Stimulated activated CD4-positive, alpha-beta T cell treated with anti-CD3 and anti-CD28 coated beads, Interleukin-2, amount 100 ng/mL, for 4 hours (primary cell): ENCODE data around the gene MYO5A.

Source experiments
- DNase-seq: peaks from one replicate; pipeline ENCODE4 v3.0.0-alpha.2; 2020; ENCODE audit warnings: low read depth

MYO5A gene

DNA sequence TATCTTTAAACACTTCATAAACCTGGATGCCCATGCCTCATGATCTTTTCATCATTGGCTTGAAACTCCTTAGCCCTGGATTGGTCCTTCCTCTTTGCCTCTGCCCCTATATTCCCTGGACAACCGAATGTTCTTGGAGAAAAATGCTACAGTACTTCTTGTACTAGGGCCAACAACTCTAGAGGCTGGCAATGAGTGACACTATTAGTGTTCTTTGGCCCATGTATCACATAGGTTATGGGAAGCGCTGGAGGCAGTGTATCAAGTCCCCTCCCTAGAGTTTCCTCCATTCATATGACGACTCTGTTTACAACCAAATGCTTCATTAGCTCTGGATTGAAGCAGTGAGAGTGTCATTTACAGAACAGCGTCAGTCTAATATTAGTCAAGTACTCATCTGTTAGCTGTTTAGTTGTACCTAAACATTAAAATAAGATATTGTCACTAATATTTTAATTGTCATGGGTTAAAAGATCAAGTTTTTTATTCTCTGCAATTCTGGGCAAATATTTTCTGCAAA is 166.6 kb downstream of the MYO5A start:
- no peak for DNase-seq

DNA sequence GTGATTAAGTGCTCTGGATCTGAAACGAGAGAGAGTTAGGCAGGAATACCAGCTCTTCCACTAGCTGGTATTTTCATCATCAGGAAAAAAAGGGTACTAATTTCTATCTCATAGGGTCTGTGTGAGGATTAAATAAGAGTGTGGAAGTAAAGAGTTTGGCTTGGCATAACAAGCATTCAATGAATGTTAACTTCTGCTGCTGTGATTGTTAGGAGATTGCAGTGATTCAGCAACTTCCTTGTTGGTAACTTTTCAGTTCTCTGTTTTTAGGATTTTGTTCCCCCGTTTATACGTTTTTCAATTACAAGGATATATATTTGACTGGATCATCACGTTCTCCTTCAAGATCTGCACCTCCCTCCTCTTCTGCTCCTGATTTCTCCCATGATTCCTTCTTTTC is 167.2 kb downstream of the MYO5A start:
- no peak for DNase-seq

DNA sequence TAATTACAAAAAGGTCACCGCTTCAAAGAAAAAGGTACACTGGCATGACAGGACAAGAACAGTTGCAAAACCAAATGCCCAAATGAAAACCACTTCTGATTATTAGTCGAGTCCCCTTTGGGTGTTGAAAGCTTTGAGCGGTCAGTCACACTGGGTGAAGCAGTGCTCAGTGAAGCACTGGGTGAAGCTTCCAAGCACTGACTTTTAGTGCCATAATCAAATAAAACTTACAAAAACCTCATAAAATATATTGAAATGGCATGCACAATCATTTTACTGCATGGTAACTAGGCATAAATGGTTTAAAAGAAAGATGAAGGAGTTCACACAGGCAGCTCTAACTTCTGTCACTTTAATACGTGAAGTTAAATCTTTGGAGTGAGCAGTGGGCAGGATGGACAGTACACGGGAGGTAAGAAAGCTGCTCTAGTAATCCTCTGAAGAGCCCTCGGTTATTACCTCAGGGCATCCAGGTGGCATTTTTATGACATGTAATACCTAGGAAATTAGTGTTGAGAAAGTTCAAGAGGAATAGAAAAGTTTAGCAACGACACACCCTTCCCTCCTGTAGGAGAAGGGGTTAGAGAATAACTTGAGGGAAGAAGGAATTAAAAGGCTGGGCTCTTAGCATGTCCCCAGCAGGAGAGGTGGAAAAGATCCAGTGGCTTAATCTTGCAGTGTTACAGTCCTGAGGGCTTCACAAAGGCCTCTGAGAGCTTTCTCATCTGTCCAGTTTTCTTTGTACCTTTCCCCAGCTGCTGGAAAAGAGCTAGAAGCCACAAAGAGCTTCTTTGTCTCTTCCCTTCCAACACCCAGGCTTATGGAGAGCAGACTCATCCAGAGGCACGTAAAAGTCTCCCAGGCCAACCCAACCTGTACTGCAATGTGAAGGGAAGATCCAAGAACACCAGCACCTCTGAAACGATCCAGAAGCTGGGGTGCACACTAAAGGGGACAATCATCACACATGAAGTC is 168.2 kb downstream of the MYO5A start:
- no peak for DNase-seq

DNA sequence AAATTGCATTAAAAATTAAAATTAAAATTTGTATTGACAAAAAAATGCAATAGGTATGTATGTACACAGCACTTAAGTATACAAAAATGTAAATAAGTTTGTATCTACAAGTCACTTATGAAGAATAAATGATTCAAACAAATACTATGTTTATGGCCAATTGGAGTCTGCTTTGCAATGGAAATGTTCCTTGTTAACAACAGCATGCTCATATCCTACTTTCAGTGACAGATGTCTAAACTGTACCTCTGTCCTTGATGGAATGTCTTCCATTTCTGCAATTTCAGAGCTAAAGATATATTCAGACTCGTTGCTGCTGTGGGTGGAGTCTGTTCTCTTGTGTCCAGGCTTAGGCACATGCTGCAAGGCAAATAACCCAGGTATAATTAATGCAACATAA is 169.0 kb downstream of the MYO5A start:
- no peak for DNase-seq

DNA sequence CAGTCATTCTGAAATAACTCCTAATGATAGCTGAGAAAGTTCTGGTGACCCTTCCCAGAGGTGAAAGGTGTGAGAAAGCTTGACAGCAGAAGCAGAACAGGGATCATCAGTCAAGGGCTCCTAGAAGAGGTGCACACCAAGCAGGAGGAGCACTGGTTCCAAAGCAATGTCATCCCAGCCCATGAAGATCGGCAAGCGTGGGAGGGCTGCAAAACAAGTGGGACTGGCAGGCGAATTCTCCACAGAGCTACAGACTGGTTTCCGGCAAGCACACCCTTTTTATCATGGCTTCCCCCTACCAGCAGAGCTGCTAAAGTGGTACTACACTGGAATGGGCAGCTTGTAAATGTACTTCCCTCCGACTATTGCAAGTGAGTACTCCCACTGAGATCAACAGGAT is 170.7 kb downstream of the MYO5A start:
- DNase-seq, result no peak

DNA sequence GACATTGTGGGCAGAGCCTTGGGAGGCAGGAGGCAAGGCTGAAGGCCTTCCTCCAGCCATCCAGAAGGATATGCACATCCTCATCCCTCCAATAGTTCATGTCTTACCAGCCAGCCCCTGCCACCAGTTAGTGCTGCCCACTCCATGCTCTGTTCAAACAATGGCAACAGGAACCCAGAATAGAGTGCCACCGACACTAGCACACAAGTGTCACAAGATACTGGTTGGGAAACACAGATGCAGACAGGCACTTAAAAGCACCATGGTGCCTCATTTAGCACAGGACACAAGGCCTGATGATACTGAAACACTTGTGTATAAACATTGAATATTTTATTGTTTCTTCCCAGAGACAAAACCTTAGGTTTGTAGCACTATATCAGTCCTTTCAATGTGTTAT is 176.6 kb downstream of the MYO5A start:
- DNase-seq, result no peak

DNA sequence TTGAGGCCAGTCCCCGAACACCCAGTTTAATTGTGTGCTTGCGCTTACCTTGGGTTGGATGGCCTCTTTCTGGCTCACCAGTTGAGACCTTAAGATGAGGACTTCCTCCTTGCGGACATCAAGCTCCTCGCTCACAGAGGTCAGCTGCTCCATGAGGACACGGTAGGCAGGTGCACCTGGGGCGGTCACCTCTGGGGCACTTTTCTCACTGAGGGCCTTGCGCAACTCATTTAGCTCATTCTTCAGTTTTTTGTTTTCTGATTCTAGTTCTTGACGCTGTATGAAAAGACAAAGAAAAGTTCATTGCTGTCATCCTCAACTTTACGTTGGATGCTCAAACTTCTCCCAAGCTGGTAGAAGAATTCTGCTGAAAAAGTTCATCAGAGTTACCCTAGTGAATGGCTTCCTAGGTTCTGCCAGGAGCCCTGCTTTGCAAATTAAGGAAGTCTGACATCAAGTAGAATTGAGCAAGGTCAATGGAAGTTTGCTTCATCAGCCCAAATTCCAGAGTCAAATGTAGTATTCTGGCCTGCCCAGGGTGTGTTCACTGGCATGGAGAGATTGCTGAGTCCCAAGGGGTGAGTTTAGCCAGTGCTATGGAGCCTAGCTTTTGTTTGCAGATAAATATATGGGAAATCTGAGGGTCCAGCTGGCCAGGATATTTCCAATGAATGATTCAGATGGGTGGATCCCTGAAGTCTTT is 177.3 kb downstream of the MYO5A start:
- no peak for DNase-seq

DNA sequence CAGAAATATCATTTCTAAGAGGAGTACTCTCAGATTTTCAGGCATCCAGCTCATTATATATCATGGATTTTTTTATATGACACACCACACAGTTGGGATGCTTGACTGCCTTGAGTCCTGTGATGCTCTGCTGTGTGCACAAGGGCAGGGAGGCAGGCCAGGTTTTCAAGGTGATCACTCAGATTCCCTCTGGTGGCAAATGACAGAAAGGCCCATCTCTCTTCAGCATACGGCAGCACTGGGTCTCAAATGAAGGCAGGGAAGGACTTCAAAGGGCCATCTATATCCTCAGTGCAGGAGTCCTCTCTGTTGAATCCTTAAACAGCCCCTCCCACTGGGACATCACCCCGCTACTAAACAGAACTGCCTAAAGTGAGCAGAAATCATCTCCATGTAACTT is 178.3 kb downstream of the MYO5A start:
- no peak for DNase-seq

DNA sequence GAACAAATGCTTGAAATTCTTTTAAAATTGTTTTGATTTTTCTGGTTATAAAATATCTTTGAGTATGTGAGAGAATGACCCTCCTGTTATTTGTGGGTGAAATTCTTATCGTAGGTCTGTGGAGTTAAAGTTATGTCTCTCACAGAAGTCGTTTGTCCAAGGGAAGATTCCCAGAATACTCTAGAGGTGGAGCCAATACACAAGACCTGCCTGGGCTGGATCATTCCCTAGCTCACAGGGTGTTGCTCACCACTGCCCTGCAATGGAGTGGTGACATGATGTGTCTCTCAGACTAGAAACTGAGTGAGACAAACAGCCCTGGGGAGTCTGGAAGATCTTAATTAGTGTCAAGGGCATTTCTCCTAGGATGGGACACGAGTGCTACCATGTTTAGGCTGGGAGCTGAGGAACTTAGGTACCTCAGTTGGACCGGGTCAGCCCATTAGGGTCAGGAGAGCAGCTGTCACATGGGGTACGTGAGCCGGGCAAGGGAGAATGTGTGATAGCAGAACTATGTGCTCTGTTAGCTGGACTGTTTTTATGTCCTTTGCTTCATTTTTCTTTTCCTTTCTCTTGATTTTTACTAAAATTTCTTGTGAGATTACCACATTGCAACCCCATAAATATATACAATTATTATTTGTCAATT is 179.5 kb downstream of the MYO5A start:
- DNase-seq, result no peak

DNA sequence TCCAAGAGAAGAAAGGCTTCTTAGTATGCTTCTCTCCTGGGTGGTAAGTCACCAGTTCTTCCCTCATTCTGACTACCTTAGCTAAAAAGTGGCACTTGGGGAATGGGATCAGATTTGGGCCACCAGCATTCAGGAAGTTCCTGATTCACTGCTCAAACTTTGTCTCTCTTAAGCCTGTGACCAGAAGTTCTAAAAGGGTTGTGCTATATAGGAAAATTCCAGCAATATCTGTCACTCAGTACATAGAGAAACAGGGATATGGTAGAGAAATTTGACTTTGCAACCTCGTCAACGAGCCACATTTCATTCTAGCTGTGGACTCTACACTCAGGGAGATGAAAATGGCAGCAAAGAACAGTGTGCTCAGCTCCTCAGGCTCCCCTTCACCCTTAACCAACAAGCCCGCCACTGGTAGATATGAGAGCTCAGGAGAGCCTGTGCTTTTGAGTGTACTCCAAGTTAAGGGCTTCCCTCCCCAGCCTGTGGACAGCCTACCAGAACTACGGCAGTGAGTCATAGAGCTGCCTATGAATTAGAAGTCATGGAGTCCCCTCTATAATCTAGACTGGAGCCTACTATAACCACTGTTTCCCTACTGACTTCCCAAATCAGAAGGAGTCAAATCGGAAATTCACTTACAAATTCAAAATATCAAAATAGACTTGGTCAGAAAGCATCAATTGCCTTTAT is 180.5 kb downstream of the MYO5A start:
- DNase-seq, result no peak

DNA sequence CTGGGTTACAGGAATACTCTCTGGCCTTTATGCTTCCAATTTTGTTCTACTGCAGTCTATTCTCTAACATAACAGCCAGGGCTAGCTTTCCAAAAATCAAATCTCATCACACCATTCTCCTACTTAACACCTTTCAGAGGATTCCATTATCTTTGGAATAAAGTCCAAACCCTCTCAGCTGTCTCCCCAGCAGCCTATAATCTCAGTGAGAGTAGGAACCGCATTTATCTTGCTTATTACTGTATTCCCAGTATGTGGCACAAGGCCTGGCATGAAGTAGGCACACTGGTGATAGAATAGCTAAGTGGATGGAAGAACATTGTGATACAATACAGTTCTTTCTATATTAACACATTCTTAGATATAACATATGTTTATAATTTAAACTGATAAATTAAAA is 184.1 kb downstream of the MYO5A start:
- DNase-seq, result no peak

DNA sequence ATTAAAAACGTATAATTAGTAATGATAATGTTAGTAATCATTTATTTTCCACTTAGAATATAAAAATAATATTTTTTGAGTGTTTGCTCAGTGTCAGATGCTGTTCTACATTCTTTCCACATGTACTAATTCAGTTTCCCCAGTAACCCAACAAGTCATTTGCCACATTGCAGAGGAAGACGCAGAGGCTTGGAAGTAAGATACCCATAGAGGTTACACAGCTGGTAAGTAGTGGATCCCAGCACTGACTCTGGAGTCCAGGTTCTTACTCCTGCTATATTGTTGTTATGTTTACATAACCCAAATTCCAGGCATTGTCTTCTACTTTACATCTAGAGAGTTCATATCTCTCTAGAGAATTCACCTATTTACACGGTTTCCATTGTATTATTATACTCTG is 184.8 kb downstream of the MYO5A start:
- DNase-seq, result no peak

DNA sequence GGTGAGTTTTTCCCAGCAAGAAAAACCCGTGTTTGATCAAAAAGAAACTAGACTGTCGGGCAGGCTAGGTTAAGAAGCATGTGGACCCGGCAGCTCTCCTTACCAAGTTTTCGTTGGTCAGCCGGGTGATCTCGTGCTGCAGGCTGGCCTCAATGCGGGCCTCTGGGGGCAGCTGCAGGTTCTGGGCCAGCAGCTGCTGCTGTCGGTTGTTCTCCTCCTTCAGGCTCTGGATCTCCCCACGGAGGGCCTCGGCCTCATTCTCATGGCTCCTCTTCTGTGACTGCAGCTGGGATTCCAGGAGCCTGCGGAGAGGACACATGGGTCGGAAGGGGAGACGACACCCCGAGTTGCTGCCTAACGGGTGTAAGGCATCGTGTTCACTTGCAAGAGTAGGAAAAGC is 188.6 kb downstream of the MYO5A start:
- no peak for DNase-seq

DNA sequence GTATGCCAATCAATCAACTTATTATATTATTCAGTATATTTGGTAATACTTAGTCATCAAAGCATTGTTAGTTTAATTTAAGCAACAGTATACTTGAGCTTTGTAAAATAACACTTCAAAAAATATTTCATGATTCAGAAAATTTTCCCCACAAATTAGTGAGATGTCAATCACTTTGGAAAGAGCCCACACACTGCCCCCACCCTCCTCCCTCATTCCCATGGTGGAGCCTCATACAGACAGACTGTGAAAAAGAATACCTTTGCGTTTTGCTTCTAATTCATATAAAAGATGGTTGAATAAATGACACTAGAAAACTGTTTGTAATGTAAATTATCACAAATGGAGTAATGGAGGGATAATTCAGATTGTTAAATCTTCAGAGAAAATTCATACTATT is 189.8 kb downstream of the MYO5A start:
- DNase-seq, result no peak

DNA sequence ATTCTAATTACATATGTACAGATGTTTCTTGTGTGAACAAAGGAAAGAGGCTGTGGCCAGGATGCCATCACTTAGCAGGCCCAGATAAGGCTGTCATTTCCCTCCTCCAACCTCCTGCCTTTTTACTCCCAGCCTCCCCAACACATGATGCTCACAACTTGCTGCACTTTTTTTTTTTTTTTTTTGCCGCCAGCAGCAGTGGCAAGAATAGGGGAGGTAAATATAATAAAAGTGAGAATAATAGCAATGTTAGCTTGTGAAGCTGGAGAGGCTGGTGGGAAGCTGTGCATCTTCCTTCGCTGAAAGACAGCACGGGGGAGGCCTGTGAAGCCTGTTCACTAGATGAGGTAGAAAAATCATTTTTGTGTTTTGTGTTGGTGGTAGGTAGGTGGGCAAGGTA is 190.6 kb downstream of the MYO5A start:
- DNase-seq, result no peak

DNA sequence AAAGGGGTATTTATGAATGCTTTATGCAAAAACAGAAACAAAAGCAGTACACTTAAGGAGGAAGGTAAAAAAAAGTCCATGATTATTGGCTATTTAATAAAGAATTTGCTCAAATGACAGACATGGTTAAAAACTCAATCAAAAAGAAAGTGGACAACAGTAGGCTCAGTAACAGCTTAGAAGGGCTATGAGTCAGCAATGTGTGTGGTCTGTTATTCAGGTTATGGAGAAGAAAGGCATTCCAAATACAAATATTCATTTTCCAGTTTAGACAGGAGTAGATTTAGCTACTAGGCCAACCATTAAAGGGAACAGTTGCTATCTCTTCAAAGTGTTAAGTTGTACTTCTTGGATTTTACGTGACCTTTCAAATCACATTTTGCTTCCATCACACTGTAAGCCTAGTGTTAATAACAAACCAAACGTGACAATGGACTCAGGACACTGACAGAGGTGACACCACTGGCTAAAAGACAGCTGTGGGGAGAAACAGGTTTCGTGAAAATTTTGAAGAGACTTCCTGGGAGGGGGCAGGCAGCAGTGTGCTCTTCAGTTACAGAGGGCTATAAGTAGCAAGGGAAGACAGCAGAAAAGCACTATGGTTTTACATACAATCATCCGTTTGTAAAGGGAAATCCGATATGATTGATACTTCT is 191.4 kb downstream of the MYO5A start:
- no peak for DNase-seq

DNA sequence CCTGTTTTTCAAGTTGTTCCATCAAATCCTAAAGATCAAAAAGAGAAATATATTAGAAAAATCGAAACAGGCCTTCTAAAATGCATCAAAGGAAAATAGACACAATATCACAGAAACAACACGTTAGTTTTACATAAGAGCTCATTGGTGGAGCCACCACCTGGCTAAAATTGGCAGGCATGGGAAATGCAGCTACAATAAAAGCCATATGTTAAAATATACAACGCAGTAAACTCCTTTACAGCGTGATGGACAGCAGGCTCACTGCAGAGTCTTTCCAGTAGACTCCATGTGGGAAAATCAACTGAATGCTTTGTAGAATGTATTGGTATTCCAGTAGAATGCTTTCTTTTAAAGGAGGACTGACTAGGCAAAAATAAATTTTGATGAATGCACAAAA is 192.2 kb downstream of the MYO5A start:
- DNase-seq, result no peak

DNA sequence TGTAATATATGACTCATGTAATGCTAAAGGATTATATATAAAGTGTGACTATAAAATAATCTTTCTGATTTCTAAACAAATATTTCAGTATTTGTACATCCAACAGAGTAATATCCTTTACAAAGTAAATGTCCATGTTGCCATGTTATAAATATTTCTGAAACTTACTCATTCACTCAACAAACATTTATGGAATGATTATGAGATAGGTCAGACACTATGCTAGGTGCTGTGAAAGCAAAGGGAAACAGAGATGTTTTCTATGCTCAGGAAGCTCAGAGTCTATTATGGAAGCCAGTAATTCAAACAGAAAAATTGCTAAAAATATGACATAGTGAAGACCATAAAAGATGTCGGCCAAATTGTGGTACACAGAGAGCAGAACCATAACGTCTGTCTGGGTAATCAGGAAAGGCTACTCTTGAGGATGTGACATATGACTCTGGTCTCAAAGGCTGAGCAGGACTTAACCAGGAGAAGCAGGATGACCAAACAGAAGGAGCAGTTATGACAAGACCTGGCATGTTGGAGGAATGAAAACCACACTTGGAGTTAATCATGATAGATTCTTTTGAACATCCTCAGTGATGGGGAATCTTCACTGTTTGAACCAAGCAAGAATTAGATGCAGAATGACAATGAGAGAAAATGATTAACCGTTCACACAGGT is 194.1 kb downstream of the MYO5A start:
- no peak for DNase-seq

DNA sequence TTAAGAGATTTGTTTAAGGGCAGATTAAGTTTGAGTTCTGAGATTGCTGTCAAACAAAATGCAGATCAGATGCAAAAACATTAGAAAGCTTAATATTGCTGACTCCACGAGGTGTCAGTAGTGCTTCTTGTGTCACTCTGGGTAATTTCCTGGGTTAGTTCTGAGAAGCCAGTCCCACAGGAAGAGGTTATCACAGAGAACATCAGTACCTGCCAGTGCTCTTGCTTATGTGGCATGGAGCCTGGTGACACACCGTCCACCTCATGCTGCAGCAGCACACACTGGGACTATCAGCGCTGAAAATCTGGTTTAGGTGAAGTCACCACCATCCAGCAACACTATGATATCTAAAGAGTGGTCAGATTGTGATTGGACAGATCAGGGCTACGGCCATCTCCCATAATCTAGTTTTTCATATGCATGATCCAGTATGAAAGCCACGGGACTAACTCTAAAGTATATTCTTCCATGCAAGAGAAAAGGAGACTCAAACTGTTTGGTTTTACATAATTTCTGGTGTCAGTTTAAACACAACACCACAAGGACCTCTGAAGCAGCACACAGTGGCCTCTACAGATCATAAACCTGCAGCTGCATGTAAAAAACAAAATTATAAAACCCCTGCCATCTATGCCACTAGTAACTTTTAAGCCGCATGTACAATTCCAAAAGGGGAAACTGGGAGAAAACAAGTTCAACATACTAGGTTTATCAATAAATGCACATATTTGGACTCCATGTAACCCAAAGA is 197.0 kb downstream of the MYO5A start:
- peak; percentile 27 for DNase-seq

DNA sequence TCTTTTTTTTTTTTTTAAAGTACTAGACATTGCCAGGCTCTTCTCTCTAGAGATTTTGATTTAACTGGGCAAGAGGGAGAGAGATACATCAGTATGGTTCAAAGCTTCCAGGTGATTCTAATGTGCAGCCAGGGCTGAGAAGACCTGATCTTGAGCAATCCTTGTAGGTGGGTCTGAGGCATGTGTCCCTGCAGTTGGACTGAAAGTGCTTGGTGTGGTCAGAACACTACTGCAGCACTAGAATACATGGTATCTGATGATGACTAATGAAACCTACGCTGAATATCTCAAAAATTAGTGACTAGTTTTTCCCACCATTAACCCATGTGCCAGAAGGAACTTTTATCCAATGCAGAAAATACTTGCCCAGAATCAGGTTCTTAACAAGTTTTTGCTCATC is 198.7 kb downstream of the MYO5A start:
- DNase-seq, result no peak
